H9 (cell line): ENCODE measurements around the gene NANOS1. TPM values are rescaled to one million over a fixed set of nuclear protein-coding genes. Genes with fewer than 3 reads are reported as not detected.

ENCODE experiments used
- DNase-seq: peaks from one replicate; pipeline ENCODE4 v3.0.0-alpha.2; 2017
- H2AFZ ChIP-seq: one replicate; pipeline ENCODE4 v1.6.1; 2013; ENCODE audit warnings: mild to moderate bottlenecking, low read length, control low read depth, moderate library complexity
- H2AK5ac ChIP-seq: 2 replicates; pipeline ENCODE4 v1.6.1; 2013; ENCODE audit warnings: low read length, control low read depth, mixed read lengths; ENCODE audit not compliant: insufficient read length
- H2BK120ac ChIP-seq: one replicate; pipeline ENCODE4 v1.6.1; 2013; ENCODE audit warnings: low read depth, mild to moderate bottlenecking, low read length, control low read depth, inconsistent platforms; ENCODE audit not compliant: poor library complexity, severe bottlenecking
- H2BK12ac ChIP-seq: 2 replicates; pipeline ENCODE4 v1.6.1; 2013; ENCODE audit warnings: low read length, control low read depth, mixed read lengths, low read depth; ENCODE audit not compliant: insufficient read length
- H2BK15ac ChIP-seq: 2 replicates; pipeline ENCODE4 v1.6.1; 2013; ENCODE audit warnings: low read depth, low read length, control low read depth
- H2BK20ac ChIP-seq: one replicate; pipeline ENCODE4 v1.6.1; 2013; ENCODE audit warnings: low read depth, mild to moderate bottlenecking, low read length, control low read depth, inconsistent platforms; ENCODE audit not compliant: poor library complexity, severe bottlenecking
- H2BK5ac ChIP-seq: 2 replicates; pipeline ENCODE4 v1.6.1; 2013; ENCODE audit warnings: low read length, control low read depth, mixed read lengths; ENCODE audit not compliant: insufficient read length
- H3K14ac ChIP-seq: 2 replicates; pipeline ENCODE4 v1.6.1; 2013; ENCODE audit warnings: low read length, control low read depth; ENCODE audit not compliant: insufficient read depth
- H3K18ac ChIP-seq: 2 replicates; pipeline ENCODE4 v1.6.1; 2013; ENCODE audit warnings: low read depth, mild to moderate bottlenecking, mixed read lengths, low read length, control low read depth; ENCODE audit not compliant: insufficient read length
- H3K23ac ChIP-seq: 2 replicates; pipeline ENCODE4 v1.6.1; 2013; ENCODE audit warnings: low read length, control low read depth, mixed read lengths, low read depth; ENCODE audit not compliant: insufficient read length
- H3K23me2 ChIP-seq: 2 replicates; pipeline ENCODE4 v1.6.1; 2013; ENCODE audit warnings: low read depth, mild to moderate bottlenecking, mixed read lengths, low read length, control low read depth; ENCODE audit not compliant: insufficient read length, poor library complexity, severe bottlenecking
- H3K27ac ChIP-seq: 2 replicates; pipeline ENCODE4 v1.5.1; 2013; ENCODE audit warnings: low read length, control low read depth, mixed read lengths, low read depth; ENCODE audit not compliant: insufficient read length
- H3K27me3 ChIP-seq: 2 replicates; pipeline ENCODE4 v1.6.1; 2013; ENCODE audit warnings: low read length, control low read depth, inconsistent platforms; ENCODE audit not compliant: insufficient read depth
- H3K4ac ChIP-seq: 2 replicates; pipeline ENCODE4 v1.6.1; 2013; ENCODE audit warnings: low read depth, mild to moderate bottlenecking, control low read depth, inconsistent platforms, low read length, moderate library complexity
- H3K4me1 ChIP-seq: 2 replicates; pipeline ENCODE4 v1.6.1; 2013; ENCODE audit warnings: low read length, control low read depth, inconsistent platforms; ENCODE audit not compliant: insufficient read depth
- H3K4me2 ChIP-seq: 2 replicates; pipeline ENCODE4 v1.6.1; 2013; ENCODE audit warnings: low read length, control low read depth, mixed read lengths; ENCODE audit not compliant: insufficient read length, insufficient read depth
- H3K56ac ChIP-seq: 2 replicates; pipeline ENCODE4 v1.6.1; 2013; ENCODE audit warnings: low read depth, mild to moderate bottlenecking, mixed read lengths, low read length, control low read depth; ENCODE audit not compliant: insufficient read length
- H3K79me1 ChIP-seq: 2 replicates; pipeline ENCODE4 v1.6.1; 2013; ENCODE audit warnings: low read depth, mild to moderate bottlenecking, moderate library complexity, low read length, control low read depth, inconsistent platforms; ENCODE audit not compliant: insufficient read depth, poor library complexity, severe bottlenecking
- H3K79me2 ChIP-seq: 2 replicates; pipeline ENCODE4 v1.6.1; 2013; ENCODE audit warnings: low read length, control low read depth, inconsistent platforms; ENCODE audit not compliant: insufficient read depth
- H3K9ac ChIP-seq: 2 replicates; pipeline ENCODE4 v1.6.1; 2013; ENCODE audit warnings: low read length, control low read depth, mixed read lengths; ENCODE audit not compliant: insufficient read length; ENCODE audit errors: extremely low read depth
- H3K9me3 ChIP-seq: one replicate; pipeline ENCODE4 v1.6.1; 2013; ENCODE audit warnings: low read depth, low read length, inconsistent platforms; ENCODE audit not compliant: control insufficient read depth
- H3T11ph ChIP-seq: one replicate; pipeline ENCODE4 v1.6.1; 2013; ENCODE audit warnings: mild to moderate bottlenecking, low read length, control low read depth, inconsistent platforms
- H4K20me1 ChIP-seq: one replicate; pipeline ENCODE4 v1.6.1; 2013; ENCODE audit not compliant: control insufficient read depth, insufficient read length, insufficient read depth
- H4K5ac ChIP-seq: 2 replicates; pipeline ENCODE4 v1.6.1; 2013; ENCODE audit warnings: low read depth, mild to moderate bottlenecking, mixed read lengths, low read length, control low read depth; ENCODE audit not compliant: insufficient read length
- H4K8ac ChIP-seq: replicated peaks from 2 replicates; pipeline ENCODE4 v1.6.1; 2013; ENCODE audit warnings: low read length, control low read depth, mixed read lengths, low read depth; ENCODE audit not compliant: insufficient read length
- H4K91ac ChIP-seq: 2 replicates; pipeline ENCODE4 v1.6.1; 2013; ENCODE audit warnings: low read depth, mild to moderate bottlenecking, moderate library complexity, mixed read lengths, low read length, control low read depth; ENCODE audit not compliant: insufficient read length
- H3K27ac Mint-ChIP-seq, 3 experiments: 2 replicates in 2 of 3; 3 replicates in 1 of 3; pipeline ENCODE4 v1.8.0; 2020 to 2021; ENCODE audit warnings: mixed read lengths in 3 of 3, mild to moderate bottlenecking in 1 of 3, moderate library complexity in 1 of 3
- H3K27me3 Mint-ChIP-seq: 2 replicates; pipeline ENCODE4 v1.8.0; 2021; ENCODE audit warnings: low read depth, mild to moderate bottlenecking, moderate library complexity, mixed read lengths
- H3K36me3 Mint-ChIP-seq, 3 experiments: 2 replicates in 2 of 3; 3 replicates in 1 of 3; pipeline ENCODE4 v1.8.0; 2020 to 2021; ENCODE audit warnings: low read depth in 3 of 3, mixed read lengths in 3 of 3; ENCODE audit not compliant: insufficient read depth in 1 of 3
- H3K4me1 Mint-ChIP-seq, 2 experiments: 2 replicates each; pipeline ENCODE4 v1.8.0; 2020; ENCODE audit warnings: mixed read lengths in 2 of 2
- H3K4me3 Mint-ChIP-seq, 2 experiments: 2 replicates in 1 of 2; 3 replicates in 1 of 2; pipeline ENCODE4 v1.8.0; 2020 to 2021; ENCODE audit warnings: mild to moderate bottlenecking in 2 of 2, mixed read lengths in 2 of 2, moderate library complexity in 1 of 2
- H3K9me3 Mint-ChIP-seq, 2 experiments: 2 replicates in 1 of 2; 3 replicates in 1 of 2; pipeline ENCODE4 v1.8.0; 2020; ENCODE audit warnings: mild to moderate bottlenecking in 2 of 2, mixed read lengths in 2 of 2, moderate library complexity in 1 of 2
- WGBS: extraction: QIAGEN DNeasy Blood & Tissue Kit; methylation state at CpG from one replicate; pipeline ENCODE4 v1.1.7; 2013; ENCODE audit warnings: missing lambda C conversion rate, low lambda C conversion rate, mixed read lengths; ENCODE audit not compliant: insufficient read length; ENCODE audit errors: extremely low coverage; 5-methylcytosine and 5-hydroxymethylcytosine counted together
- total RNA-seq: library from RNA; stranded (reverse); gene quantifications from 2 replicates; pipeline ENCODE4 v1.2.1, GENCODE V29; 2021
- TF ChIP-seq, protein P1 (sequence below): fragments of 200-600 bp; sonication (generic); conservative IDR thresholded peaks from 3 replicates; pipeline ENCODE4 v1.8.0; 2021; ENCODE audit warnings: antibody characterized with exemption, mild to moderate bottlenecking

NANOS1 gene
- total RNA-seq, 1 experiment from 2014 or later, result 4.5 TPM

GRCh38 chr10:119055472-119055871 lies 26.0 kb downstream of the NANOS1 start:
- Mint-ChIP-seq H3K27me3 (no peaks in the 10 kb centered on the region), H3K4me1 (no peaks in the 10 kb centered on the region), H3K36me3 (peaks cover 79 to 99% (median 97%) of the 10 kb centered on the region in 3 experiments; a peak in 6 of 7 replicates), H3K4me3 (no peak overlapping the region), H3K9me3 (no peaks in the 10 kb centered on the region), H3K27ac (no peak overlapping the region)
- no peak overlapping the region for H2BK12ac ChIP-seq
- H2BK20ac ChIP-seq, result no peak overlapping the region
- H3K4me2 ChIP-seq, result no peak overlapping the region
- H2AFZ ChIP-seq, result no peak overlapping the region
- no peak for DNase-seq
- H4K91ac ChIP-seq, result no peak overlapping the region
- no peak overlapping the region for H2BK120ac ChIP-seq
- H4K20me1 ChIP-seq, result no peaks in the 10 kb centered on the region
- H3K9ac ChIP-seq, result no peak overlapping the region
- H4K5ac ChIP-seq, result no peak overlapping the region
- H3K4ac ChIP-seq, result no peak overlapping the region
- H3K9me3 ChIP-seq, result no peaks in the 10 kb centered on the region
- no peak overlapping the region for H3K14ac ChIP-seq
- no peak overlapping the region for H2BK5ac ChIP-seq
- no peak overlapping the region for H3K56ac ChIP-seq
- H3K27me3 ChIP-seq, result no peaks in the 10 kb centered on the region
- peaks cover 2% of the 10 kb centered on the region for H3K79me1 ChIP-seq
- TF ChIP-seq, protein P1, sequence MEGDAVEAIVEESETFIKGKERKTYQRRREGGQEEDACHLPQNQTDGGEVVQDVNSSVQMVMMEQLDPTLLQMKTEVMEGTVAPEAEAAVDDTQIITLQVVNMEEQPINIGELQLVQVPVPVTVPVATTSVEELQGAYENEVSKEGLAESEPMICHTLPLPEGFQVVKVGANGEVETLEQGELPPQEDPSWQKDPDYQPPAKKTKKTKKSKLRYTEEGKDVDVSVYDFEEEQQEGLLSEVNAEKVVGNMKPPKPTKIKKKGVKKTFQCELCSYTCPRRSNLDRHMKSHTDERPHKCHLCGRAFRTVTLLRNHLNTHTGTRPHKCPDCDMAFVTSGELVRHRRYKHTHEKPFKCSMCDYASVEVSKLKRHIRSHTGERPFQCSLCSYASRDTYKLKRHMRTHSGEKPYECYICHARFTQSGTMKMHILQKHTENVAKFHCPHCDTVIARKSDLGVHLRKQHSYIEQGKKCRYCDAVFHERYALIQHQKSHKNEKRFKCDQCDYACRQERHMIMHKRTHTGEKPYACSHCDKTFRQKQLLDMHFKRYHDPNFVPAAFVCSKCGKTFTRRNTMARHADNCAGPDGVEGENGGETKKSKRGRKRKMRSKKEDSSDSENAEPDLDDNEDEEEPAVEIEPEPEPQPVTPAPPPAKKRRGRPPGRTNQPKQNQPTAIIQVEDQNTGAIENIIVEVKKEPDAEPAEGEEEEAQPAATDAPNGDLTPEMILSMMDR, result no peak
- H2BK15ac ChIP-seq, result no peak overlapping the region
- no CpG with 5 or more reads among the region's 1 CpG for WGBS
- H3T11ph ChIP-seq, result no peak overlapping the region
- H3K18ac ChIP-seq, result no peak overlapping the region
- H3K27ac ChIP-seq, result no peak overlapping the region
- H4K8ac ChIP-seq, result no peak overlapping the region
- no peaks in the 10 kb centered on the region for H3K23me2 ChIP-seq
- no peak overlapping the region for H3K23ac ChIP-seq
- no peak overlapping the region for H2AK5ac ChIP-seq
- H3K79me2 ChIP-seq, result peaks cover 3% of the 10 kb centered on the region; the same call in 1 of the 2 replicates
- H3K4me1 ChIP-seq, result no peaks in the 10 kb centered on the region
